HepG2 (cell line): ENCODE data around the gene CALM1. TPM values are rescaled to one million over a fixed set of nuclear protein-coding genes. Genes with fewer than 3 reads are reported as not detected.

Source experiments
- ARHGAP35 ChIP-seq: sonication (generic); formaldehyde crosslinking; IDR thresholded peaks from 2 replicates; pipeline ENCODE4 v1.9.0; 2022; ENCODE audit warnings: mild to moderate bottlenecking, inconsistent platforms, moderate library complexity, missing genetic modification reagents, borderline replicate concordance
- ASH2L ChIP-seq: fragments of 300-600, 200-600 bp; sonication (generic); IDR thresholded peaks from 2 replicates; pipeline ENCODE4 v1.7.0; 2017; ENCODE audit warnings: low read depth, mild to moderate bottlenecking, moderate library complexity, mixed read lengths, low read length; ENCODE audit not compliant: insufficient read length
- ATM ChIP-seq: fragments of 450-650 bp; IDR thresholded peaks from 2 replicates; pipeline ENCODE4 v1.7.1; 2017; ENCODE audit warnings: mild to moderate bottlenecking, borderline replicate concordance
- GLI4 ChIP-seq: sonication (generic); formaldehyde crosslinking; IDR thresholded peaks from 2 replicates; pipeline ENCODE4 v1.5.1; 2020; ENCODE audit warnings: missing genetic modification reagents, mild to moderate bottlenecking, moderate library complexity, borderline replicate concordance
- JARID2 ChIP-seq: sonication (generic); formaldehyde crosslinking; IDR thresholded peaks from 2 replicates; pipeline ENCODE4 v1.8.1; 2023; ENCODE audit warnings: missing genetic modification reagents, inconsistent platforms; ENCODE audit not compliant: insufficient replicate concordance
- KLF15 ChIP-seq: sonication (generic); formaldehyde crosslinking; IDR thresholded peaks from 2 replicates; pipeline ENCODE4 v1.8.1; 2023; ENCODE audit warnings: borderline replicate concordance, mild to moderate bottlenecking, inconsistent platforms, missing genetic modification reagents, mixed read lengths
- NCOA1 ChIP-seq: sonication (generic); formaldehyde crosslinking; IDR thresholded peaks from 2 replicates; pipeline ENCODE4 v1.9.0; 2021; ENCODE audit warnings: missing genetic modification reagents
- NFKBIZ ChIP-seq: IDR thresholded peaks from 2 replicates; pipeline ENCODE4 v1.6.1; 2018; ENCODE audit warnings: missing genetic modification reagents, missing compliant biosample characterization
- RBM39 ChIP-seq: fragments of 200-400 bp; formaldehyde crosslinking; IDR thresholded peaks from one replicate; pipeline ENCODE4 v1.6.1; 2018; ENCODE audit warnings: antibody characterized with exemption, mild to moderate bottlenecking, low read depth, low read length; ENCODE audit not compliant: poor library complexity, severe bottlenecking
- ZNF24 ChIP-seq: fragments of 450-650 bp; IDR thresholded peaks from 2 replicates; pipeline ENCODE4 v1.6.1; 2017; ENCODE audit warnings: antibody characterized with exemption, mild to moderate bottlenecking
- ZNF3 ChIP-seq: IDR thresholded peaks from 2 replicates; pipeline ENCODE4 v1.7.0; 2017; ENCODE audit warnings: inconsistent platforms
- ZNF44 ChIP-seq: sonication (generic); formaldehyde crosslinking; IDR thresholded peaks from 2 replicates; pipeline ENCODE4 v1.5.1; 2020; ENCODE audit warnings: mild to moderate bottlenecking, missing genetic modification reagents
- ZNF510 ChIP-seq: sonication (generic); formaldehyde crosslinking; IDR thresholded peaks from 2 replicates; pipeline ENCODE4 v1.4.0; 2020; ENCODE audit warnings: low read depth, mild to moderate bottlenecking, missing genetic modification reagents
- ZNF792 ChIP-seq: IDR thresholded peaks from 2 replicates; pipeline ENCODE4 v1.6.1; 2016
- polyA plus RNA-seq, 8 experiments: library from polyadenylated mRNA; depleted of rRNA in 3 of 8; stranded (reverse) in 7 of 8; unstranded in 1 of 8; fragments of >200 nt; fragmentation: Illumina TruSeq in 4 of 8; extraction: Trizol in 4 of 8; gene quantifications; 2 replicates each; pipeline versions ENCODE4 v1.2.1 to v1.2.3, GENCODE V29; 2011 to 2016; ENCODE audit warnings: low read depth in 4 of 8, missing spikeins in 1 of 8, mixed read lengths in 1 of 8; ENCODE audit not compliant: insufficient read depth in 1 of 8
- total RNA-seq, 5 experiments: library from RNA; depleted of rRNA; stranded (reverse); fragments of >200 nt; fragmentation: Illumina TruSeq; extraction: Trizol; gene quantifications; 2 replicates each; pipeline ENCODE4 v1.2.3, GENCODE V29; 2016; ENCODE audit warnings: low read depth in 1 of 5
- TF ChIP-seq, protein P1 (sequence below): sonication (generic); formaldehyde crosslinking; IDR thresholded peaks from 2 replicates; pipeline ENCODE4 v1.4.0; 2020; ENCODE audit warnings: missing genetic modification reagents
- TF ChIP-seq, protein P2 (sequence below): fragments of 450-650 bp; IDR thresholded peaks from 2 replicates; pipeline ENCODE4 v1.6.1; 2017; ENCODE audit warnings: mild to moderate bottlenecking
- TF ChIP-seq, protein P3 (sequence below): IDR thresholded peaks from 2 replicates; pipeline ENCODE4 v1.6.1; 2012; ENCODE audit warnings: inconsistent platforms
- TF ChIP-seq, protein P4 (sequence below): IDR thresholded peaks from 2 replicates; pipeline ENCODE4 v1.6.1; 2016; ENCODE audit warnings: missing compliant biosample characterization, missing genetic modification reagents, borderline replicate concordance

CALM1 gene
- total and polyA plus RNA-seq, 2 of the 13 experiments (the other 11 are each of a cell fraction or from before 2014, with no cell fraction given): 110 to 238 TPM

DNA sequence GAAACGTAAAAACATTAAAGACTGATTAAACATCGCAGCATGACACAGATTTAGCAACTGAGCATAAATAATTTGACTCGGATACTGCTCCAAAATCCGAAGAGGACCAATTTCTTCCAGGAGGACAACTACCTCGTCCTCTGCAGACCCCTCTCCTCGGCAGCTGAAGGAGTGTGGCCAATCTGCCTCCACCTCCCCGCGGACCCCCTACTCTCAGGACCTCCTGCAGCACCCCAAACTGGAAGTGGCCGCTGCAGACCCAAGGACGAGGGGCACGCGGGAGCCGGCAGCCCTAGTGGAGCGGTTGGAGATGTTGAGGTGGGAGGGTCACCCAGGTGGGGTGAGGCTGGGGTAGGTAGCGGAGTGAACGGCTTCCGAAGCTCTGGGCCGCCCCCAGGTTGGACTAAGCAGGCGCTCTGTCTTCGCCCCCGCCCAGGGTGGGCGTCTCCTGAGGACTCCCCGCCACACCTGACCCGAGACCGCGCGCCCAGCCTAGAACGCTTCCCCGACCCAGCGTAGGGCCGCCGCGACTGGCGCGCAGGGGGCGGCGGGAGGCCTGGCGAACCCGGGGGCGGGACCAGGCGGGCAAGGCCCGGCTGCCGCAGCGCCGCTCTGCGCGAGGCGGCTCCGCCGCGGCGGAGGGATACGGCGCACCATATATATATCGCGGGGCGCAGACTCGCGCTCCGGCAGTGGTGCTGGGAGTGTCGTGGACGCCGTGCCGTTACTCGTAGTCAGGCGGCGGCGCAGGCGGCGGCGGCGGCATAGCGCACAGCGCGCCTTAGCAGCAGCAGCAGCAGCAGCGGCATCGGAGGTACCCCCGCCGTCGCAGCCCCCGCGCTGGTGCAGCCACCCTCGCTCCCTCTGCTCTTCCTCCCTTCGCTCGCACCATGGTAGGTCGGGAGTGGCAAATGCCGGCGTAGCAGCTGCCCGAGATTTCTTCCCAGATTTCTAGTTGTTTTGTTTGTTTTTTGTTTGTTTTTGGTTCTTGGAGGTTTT, at the start of gene CALM1 (continued):
- no peak for TF ChIP-seq NCOA1
- no peak for TF ChIP-seq ATM
- TF ChIP-seq ZNF3 (CRISPR knock-in tag): no peak; the same call in 1 of the 2 replicates
- peak; percentile 87 for TF ChIP-seq KLF15 (CRISPR knock-in tag)
- TF ChIP-seq, protein P1, sequence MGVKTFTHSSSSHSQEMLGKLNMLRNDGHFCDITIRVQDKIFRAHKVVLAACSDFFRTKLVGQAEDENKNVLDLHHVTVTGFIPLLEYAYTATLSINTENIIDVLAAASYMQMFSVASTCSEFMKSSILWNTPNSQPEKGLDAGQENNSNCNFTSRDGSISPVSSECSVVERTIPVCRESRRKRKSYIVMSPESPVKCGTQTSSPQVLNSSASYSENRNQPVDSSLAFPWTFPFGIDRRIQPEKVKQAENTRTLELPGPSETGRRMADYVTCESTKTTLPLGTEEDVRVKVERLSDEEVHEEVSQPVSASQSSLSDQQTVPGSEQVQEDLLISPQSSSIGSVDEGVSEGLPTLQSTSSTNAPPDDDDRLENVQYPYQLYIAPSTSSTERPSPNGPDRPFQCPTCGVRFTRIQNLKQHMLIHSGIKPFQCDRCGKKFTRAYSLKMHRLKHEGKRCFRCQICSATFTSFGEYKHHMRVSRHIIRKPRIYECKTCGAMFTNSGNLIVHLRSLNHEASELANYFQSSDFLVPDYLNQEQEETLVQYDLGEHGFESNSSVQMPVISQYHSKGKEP: peak; percentile 86; the same call in 1 of the 2 replicates
- TF ChIP-seq RBM39: no peak
- TF ChIP-seq ZNF792 (CRISPR knock-in tag): peak; percentile 88; the same call in 1 of the 2 replicates
- TF ChIP-seq NFKBIZ: peak; percentile 75; the same call in 1 of the 2 replicates
- peak; percentile 41 for TF ChIP-seq ASH2L
- 0 out of 2 replicates have a peak, but pooled peaks have one; percentile 44 for TF ChIP-seq ZNF24
- TF ChIP-seq, protein P2, sequence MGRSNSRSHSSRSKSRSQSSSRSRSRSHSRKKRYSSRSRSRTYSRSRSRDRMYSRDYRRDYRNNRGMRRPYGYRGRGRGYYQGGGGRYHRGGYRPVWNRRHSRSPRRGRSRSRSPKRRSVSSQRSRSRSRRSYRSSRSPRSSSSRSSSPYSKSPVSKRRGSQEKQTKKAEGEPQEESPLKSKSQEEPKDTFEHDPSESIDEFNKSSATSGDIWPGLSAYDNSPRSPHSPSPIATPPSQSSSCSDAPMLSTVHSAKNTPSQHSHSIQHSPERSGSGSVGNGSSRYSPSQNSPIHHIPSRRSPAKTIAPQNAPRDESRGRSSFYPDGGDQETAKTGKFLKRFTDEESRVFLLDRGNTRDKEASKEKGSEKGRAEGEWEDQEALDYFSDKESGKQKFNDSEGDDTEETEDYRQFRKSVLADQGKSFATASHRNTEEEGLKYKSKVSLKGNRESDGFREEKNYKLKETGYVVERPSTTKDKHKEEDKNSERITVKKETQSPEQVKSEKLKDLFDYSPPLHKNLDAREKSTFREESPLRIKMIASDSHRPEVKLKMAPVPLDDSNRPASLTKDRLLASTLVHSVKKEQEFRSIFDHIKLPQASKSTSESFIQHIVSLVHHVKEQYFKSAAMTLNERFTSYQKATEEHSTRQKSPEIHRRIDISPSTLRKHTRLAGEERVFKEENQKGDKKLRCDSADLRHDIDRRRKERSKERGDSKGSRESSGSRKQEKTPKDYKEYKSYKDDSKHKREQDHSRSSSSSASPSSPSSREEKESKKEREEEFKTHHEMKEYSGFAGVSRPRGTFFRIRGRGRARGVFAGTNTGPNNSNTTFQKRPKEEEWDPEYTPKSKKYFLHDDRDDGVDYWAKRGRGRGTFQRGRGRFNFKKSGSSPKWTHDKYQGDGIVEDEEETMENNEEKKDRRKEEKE: no peak
- TF ChIP-seq, protein P3, sequence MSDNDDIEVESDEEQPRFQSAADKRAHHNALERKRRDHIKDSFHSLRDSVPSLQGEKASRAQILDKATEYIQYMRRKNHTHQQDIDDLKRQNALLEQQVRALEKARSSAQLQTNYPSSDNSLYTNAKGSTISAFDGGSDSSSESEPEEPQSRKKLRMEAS: peak; percentile 82
- TF ChIP-seq JARID2 (CRISPR knock-in tag): no peak
- peak; percentile 42; the same call in 1 of the 2 replicates for TF ChIP-seq GLI4 (CRISPR knock-in tag)
- no peak for TF ChIP-seq ZNF44 (CRISPR knock-in tag)
- TF ChIP-seq, protein P4, sequence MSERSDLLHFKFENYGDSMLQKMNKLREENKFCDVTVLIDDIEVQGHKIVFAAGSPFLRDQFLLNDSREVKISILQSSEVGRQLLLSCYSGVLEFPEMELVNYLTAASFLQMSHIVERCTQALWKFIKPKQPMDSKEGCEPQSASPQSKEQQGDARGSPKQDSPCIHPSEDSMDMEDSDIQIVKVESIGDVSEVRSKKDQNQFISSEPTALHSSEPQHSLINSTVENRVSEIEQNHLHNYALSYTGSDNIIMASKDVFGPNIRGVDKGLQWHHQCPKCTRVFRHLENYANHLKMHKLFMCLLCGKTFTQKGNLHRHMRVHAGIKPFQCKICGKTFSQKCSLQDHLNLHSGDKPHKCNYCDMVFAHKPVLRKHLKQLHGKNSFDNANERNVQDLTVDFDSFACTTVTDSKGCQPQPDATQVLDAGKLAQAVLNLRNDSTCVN (CRISPR knock-in tag): peak; percentile 66; the same call in 1 of the 2 replicates
- no peak for TF ChIP-seq ARHGAP35 (CRISPR knock-in tag)
- peak; percentile 75; the same call in 1 of the 2 replicates for TF ChIP-seq ZNF510 (CRISPR knock-in tag)
